ENCODE results near the gene NACC2. TPM values are rescaled to one million over a fixed set of nuclear protein-coding genes. Genes with fewer than 3 reads are reported as not detected.
A peak's percentile ranks its signal among the peaks of the same experiment; 100 is the strongest.
"Not testable (repeated sequence)": the region's sequence is repeated elsewhere in the genome, so short reads cannot be mapped to it uniquely, and the experiment has no call there.

NACC2 gene
- polyA plus RNA-seq, 1 donor from 2014 or later = 0.78 TPM

DNA sequence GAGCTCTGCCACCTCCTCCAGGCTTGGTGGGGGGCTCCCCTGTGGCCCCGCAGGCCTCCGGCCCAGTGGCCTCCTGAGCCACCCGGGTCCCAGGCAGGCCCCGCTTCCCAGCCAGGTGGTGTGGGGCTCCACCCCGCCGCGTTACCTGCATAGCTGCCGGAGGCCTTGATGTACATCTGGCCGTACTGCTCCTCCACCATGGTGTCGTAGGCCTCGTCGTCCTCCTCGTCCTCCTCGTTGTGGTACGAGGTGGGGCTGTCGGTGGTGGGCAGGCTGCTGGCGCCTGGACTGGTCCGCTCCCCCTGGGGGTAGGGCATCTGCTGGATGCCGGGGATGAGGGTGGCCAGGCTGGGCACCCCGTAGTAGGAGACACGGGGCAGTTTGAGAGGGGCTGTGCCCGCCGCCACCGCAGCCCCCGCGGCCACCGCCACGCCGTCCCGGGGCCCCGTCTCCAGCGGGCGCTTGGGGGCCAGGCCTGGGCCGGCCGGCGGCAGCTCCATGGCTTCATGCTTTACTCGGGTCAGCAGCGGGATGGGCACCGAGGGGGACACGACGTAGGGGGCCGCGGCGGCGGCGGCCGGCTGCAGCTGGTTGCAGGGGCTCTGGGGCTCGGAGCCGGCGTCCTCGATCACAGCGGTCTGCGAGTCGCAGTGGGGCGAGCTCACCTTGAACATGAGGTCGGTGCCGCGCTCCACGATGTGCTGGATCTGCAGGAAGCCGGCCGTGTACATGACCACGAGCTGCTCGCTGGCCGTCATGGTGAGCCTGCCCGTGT, 45.4 kb downstream of the NACC2 start:
- H3K36me3 Mint-ChIP-seq = no peaks in the 10 kb centered on the region
- peaks cover 0 to 2% (median 0%) of the 10 kb centered on the region in 3 donors for H3K4me1 Mint-ChIP-seq
- no peaks in the 10 kb centered on the region for H3K9me3 Mint-ChIP-seq
- H3K4me3 Mint-ChIP-seq = no peak overlapping the region
- peaks cover 15% of the 10 kb centered on the region for H3K27me3 Mint-ChIP-seq
- no peak overlapping the region for H3K27ac Mint-ChIP-seq

- Mint-ChIP-seq H3K27ac (no peak overlapping the region), H3K4me3 (peak overlapping the region in 2 of 4 donors; percentile 41 to 47), H3K9me3 (peaks cover 0 to 2% (median 0%) of the 10 kb centered on the region in 3 donors)
Measured at GRCh38 chr9:136048560-136049411, 46.3 kb downstream of the NACC2 start.

GRCh38 chr9:136047775-136048559, 47.1 kb downstream of the NACC2 start:
- H3K36me3 Mint-ChIP-seq = no peaks in the 10 kb centered on the region

More at GRCh38 chr9:136048560-136049411, 46.3 kb downstream of the NACC2 start:
- H3K36me3 Mint-ChIP-seq = no peaks in the 10 kb centered on the region
- peaks cover 0 to 2% (median 0%) of the 10 kb centered on the region in 3 donors for H3K4me1 Mint-ChIP-seq
- H3K27me3 Mint-ChIP-seq = peaks cover 12% of the 10 kb centered on the region

DNA sequence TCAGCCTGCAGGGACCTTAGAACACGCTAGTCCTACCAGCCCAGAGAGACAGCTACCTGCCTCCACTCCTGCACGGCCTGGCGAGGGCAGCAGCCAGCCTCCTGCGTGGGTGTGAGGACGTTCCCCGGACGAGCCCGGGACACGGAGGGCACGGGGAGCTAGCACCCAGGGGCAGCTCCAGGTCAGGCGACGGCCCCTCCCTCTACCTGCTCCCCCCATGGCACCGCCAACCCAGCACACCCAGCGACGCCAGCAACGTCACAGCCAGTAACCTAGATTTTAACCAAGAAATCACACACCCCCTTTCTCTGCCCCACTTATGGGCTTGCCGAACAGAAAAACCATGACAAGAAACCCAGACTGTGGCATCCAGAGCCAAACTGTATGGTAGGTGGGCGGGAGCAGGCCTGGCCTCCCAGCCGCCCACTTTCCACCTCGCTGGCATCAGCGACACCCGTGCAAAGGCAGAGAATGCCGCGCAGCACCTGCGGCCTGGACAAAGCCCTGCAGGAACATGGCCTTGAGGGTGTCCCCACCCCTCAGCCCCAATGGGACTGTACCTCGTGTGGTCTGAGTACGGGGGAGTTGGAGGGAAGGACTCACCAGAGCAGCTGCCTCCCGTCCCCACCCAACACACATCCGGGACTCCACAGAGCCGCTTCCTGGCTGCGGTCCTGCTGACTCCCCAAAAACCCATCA, 47.9 kb downstream of the NACC2 start:
- Mint-ChIP-seq H3K27ac (no peak overlapping the region), H3K4me1 (peaks cover 0 to 5% (median 0%) of the 10 kb centered on the region in 3 donors), H3K9me3 (peaks cover 0 to 2% (median 0%) of the 10 kb centered on the region in 3 donors), H3K4me3 (no peak overlapping the region), H3K27me3 (peaks cover 9% of the 10 kb centered on the region), H3K36me3 (no peaks in the 10 kb centered on the region)

More at GRCh38 chr9:136047775-136048559, 47.1 kb downstream of the NACC2 start:
- Mint-ChIP-seq H3K4me1 (peaks cover 0 to 5% (median 0%) of the 10 kb centered on the region in 3 donors), H3K9me3 (peaks cover 0 to 2% (median 0%) of the 10 kb centered on the region in 3 donors), H3K27me3 (peaks cover 9% of the 10 kb centered on the region), H3K4me3 (peak overlapping the region in 2 of 4 donors; percentile 41 to 47), H3K27ac (no peak overlapping the region)

DNA sequence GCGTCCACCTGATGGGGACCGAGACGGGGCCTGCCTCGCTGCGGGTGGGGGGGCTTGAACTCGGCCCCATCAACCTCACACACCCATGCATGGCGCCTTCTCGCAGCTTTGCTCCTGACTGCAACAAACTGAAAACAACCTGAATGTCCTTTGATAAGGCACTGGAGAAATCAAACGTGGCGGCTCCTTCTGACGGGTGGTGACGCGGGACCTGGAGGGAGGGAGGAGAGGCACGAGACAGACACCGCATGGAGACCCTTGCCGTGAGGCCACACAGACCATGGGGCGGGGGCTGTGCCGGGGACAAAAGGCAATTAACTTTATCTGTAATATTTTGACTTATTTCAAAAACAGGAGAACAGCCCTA, 48.6 kb downstream of the NACC2 start:
- H3K4me1 Mint-ChIP-seq = peaks cover 0 to 2% (median 0%) of the 10 kb centered on the region in 3 donors
- H3K27me3 Mint-ChIP-seq = peaks cover 5% of the 10 kb centered on the region
- peaks cover 0 to 2% (median 0%) of the 10 kb centered on the region in 3 donors for H3K9me3 Mint-ChIP-seq
- no peak overlapping the region for H3K4me3 Mint-ChIP-seq
- H3K27ac Mint-ChIP-seq = no peak overlapping the region
- H3K36me3 Mint-ChIP-seq = no peaks in the 10 kb centered on the region

DNA sequence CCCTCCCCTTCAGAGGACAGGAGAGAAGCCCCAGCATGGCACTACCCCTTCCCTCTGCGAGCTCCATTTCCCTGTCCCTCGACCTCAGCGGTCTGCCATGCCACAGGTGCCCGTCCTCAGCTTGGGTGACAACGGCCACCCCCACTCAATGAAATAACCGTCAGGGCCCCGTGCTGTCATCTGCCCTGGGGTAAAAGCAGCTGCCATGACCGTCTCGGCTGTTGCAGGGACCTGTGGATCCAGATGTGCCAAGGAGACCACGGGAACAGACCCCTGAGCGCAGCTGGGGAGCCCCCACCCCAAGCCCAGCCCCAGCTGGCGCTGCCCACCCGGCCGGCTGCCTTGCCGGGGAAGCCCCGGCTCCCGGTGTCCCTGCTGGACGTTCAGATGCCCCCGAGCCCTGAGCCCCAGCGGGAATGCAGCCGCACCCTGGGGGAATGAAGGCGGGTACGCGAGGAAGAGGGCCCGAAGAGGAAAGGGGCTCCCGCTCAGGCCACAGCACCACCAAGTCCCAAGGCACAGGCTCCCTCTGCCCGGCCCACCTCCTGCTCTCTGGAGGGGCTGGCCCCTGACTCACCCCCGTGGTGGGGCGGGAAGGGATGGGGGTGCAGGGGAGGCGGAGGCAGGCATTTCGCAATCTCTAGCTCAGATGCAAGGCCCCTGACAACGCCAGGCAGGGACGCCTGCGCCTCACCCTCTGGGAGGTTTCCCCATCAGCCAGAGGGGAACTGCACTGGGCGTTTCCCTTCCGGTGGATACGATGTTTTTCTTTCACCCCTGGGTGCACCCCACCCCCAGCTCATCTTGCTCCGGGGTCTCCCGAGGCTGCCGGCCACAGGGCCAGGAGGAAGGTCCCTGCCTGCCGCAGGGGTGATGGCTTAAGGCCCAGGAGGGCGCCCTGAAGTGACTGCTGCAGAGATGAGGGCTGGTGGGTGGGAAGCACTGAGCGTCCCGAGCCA, 49.2 kb downstream of the NACC2 start:
- Mint-ChIP-seq H3K4me1 (peaks cover 0 to 2% (median 0%) of the 10 kb centered on the region in 3 donors), H3K4me3 (no peak overlapping the region), H3K36me3 (no peaks in the 10 kb centered on the region), H3K27me3 (peaks cover 5% of the 10 kb centered on the region), H3K27ac (no peak overlapping the region), H3K9me3 (peaks cover 0 to 2% (median 0%) of the 10 kb centered on the region in 3 donors)

- Mint-ChIP-seq H3K4me1 (peaks cover 0 to 2% (median 0%) of the 10 kb centered on the region in 3 donors), H3K27me3 (peaks cover 5% of the 10 kb centered on the region), H3K36me3 (no peaks in the 10 kb centered on the region), H3K4me3 (no peak overlapping the region), H3K27ac (no peak overlapping the region), H3K9me3 (peaks cover 0 to 2% (median 0%) of the 10 kb centered on the region in 3 donors)
Measured at GRCh38 chr9:136044971-136045594, 50.0 kb downstream of the NACC2 start.

- Mint-ChIP-seq H3K4me1 (peaks cover 0 to 2% (median 0%) of the 10 kb centered on the region in 3 donors), H3K36me3 (no peaks in the 10 kb centered on the region), H3K9me3 (peaks cover 2 to 5% (median 4%) of the 10 kb centered on the region in 3 donors), H3K27me3 (peaks cover 5% of the 10 kb centered on the region), H3K4me3 (peak overlapping the region in 2 of 4 donors; percentile 9 to 51), H3K27ac (no peak overlapping the region)
Measured at GRCh38 chr9:136044207-136044970, 50.7 kb downstream of the NACC2 start.

GRCh38 chr9:136043441-136043991, 51.6 kb downstream of the NACC2 start:
- Mint-ChIP-seq H3K4me1 (peaks cover 0 to 2% (median 0%) of the 10 kb centered on the region in 3 donors), H3K4me3 (peak overlapping the region in 1 of 4 donors; percentile 49), H3K9me3 (peaks cover 4 to 8% (median 8%) of the 10 kb centered on the region in 3 donors), H3K27ac (no peak overlapping the region), H3K36me3 (no peaks in the 10 kb centered on the region), H3K27me3 (peaks cover 7% of the 10 kb centered on the region)

DNA sequence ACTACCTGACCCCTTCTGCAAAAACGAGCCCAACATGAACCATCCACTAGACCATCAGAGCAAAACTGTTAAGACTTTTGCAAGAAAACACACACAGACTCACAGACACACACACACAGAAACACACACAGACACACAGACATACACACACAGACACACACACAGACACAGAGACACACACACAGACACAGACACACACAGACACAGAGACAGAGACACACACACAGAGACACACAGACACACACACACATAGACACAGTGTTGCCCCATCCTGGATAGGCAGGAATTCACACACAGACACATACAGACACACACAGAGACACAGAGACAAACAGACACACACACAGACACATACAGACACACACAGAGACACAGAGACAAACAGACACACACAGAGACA, 52.5 kb downstream of the NACC2 start:
- H3K27me3 Mint-ChIP-seq = peaks cover 5% of the 10 kb centered on the region
- H3K36me3 Mint-ChIP-seq = no peaks in the 10 kb centered on the region
- H3K4me1 Mint-ChIP-seq = peaks cover 0 to 2% (median 0%) of the 10 kb centered on the region in 3 donors
- H3K27ac Mint-ChIP-seq = no peak overlapping the region
- peaks cover 6 to 12% (median 11%) of the 10 kb centered on the region in 3 donors for H3K9me3 Mint-ChIP-seq
- H3K4me3 Mint-ChIP-seq = no peak overlapping the region

DNA sequence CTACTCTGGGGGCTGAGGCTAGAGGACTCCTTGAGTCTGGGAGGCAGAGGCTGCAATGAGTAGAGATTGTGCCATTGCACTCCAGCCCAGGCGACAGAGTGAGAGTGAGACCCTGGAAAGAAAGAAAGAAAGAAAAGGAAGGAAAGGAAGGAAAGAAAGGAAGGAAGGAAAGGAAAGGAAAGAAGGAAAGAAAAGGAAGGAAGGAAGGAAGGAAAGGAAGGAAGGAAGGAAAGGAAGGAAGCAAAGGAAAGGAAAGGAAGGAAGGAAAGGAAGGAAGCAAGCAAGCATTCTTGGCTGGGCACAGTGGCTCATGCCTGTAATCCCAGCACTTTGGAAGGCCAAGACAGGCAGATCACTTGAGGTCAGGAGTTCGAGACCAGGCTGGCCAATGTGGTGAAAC, 54.2 kb downstream of the NACC2 start:
- not testable (repeated sequence) for H3K4me3 Mint-ChIP-seq, H3K36me3 Mint-ChIP-seq, H3K27ac Mint-ChIP-seq, H3K27me3 Mint-ChIP-seq, H3K4me1 Mint-ChIP-seq
- H3K9me3 Mint-ChIP-seq = peaks cover 13 to 24% (median 13%) of the 10 kb centered on the region in 3 donors

GRCh38 chr9:136039488-136039887, 55.6 kb downstream of the NACC2 start:
- Mint-ChIP-seq H3K4me1 (peaks cover 0 to 2% (median 0%) of the 10 kb centered on the region in 3 donors), H3K27me3 (peaks cover 3% of the 10 kb centered on the region), H3K9me3 (peaks cover 13 to 28% (median 13%) of the 10 kb centered on the region in 3 donors), H3K4me3 (no peak overlapping the region), H3K36me3 (no peaks in the 10 kb centered on the region), H3K27ac (peak overlapping the region in 1 of 3 donors; percentile 56)
